ENCODE data around the gene MACROD2.

Gene MACROD2

GRCh38 chr20:15542655-15543054 lies 1547.3 kb downstream of the MACROD2 start:
- DNase-seq (ENCODE audit: low spot score) = no peak

- no peak for DNase-seq (ENCODE audit: low spot score)
Measured at GRCh38 chr20:15544742-15545141, 1549.4 kb downstream of the MACROD2 start.

- DNase-seq (ENCODE audit: low spot score) = no peak
Measured at GRCh38 chr20:15546525-15547023, 1551.3 kb downstream of the MACROD2 start.

- no peak for DNase-seq (ENCODE audit: low spot score)
Measured at GRCh38 chr20:15547119-15547518, 1551.8 kb downstream of the MACROD2 start.

GRCh38 chr20:15550116-15550870 lies 1555.0 kb downstream of the MACROD2 start:
- DNase-seq (ENCODE audit: low spot score) = no peak

GRCh38 chr20:15555913-15556312 lies 1560.6 kb downstream of the MACROD2 start:
- no peak for DNase-seq (ENCODE audit: low spot score)

- no peak for DNase-seq (ENCODE audit: low spot score)
Measured at GRCh38 chr20:15556869-15557268, 1561.6 kb downstream of the MACROD2 start.

GRCh38 chr20:15561070-15561569 lies 1565.8 kb downstream of the MACROD2 start:
- DNase-seq (ENCODE audit: low spot score) = no peak

- no peak for DNase-seq (ENCODE audit: low spot score)
Measured at GRCh38 chr20:15561707-15562404, 1566.5 kb downstream of the MACROD2 start.

GRCh38 chr20:15563836-15564235 lies 1568.5 kb downstream of the MACROD2 start:
- no peak for DNase-seq (ENCODE audit: low spot score)

GRCh38 chr20:15564981-15565380 lies 1569.7 kb downstream of the MACROD2 start:
- no peak for DNase-seq (ENCODE audit: low spot score)

GRCh38 chr20:15565786-15566185 lies 1570.5 kb downstream of the MACROD2 start:
- DNase-seq (ENCODE audit: low spot score) = no peak

- DNase-seq (ENCODE audit: low spot score) = no peak
Measured at GRCh38 chr20:15567219-15567618, 1571.9 kb downstream of the MACROD2 start.

- DNase-seq (ENCODE audit: low spot score) = no peak
Measured at GRCh38 chr20:15570156-15570555, 1574.8 kb downstream of the MACROD2 start.

GRCh38 chr20:15571056-15571455 lies 1575.7 kb downstream of the MACROD2 start:
- DNase-seq (ENCODE audit: low spot score) = no peak

GRCh38 chr20:15575255-15575654 lies 1579.9 kb downstream of the MACROD2 start:
- DNase-seq (ENCODE audit: low spot score) = no peak

- DNase-seq (ENCODE audit: low spot score) = no peak
Measured at GRCh38 chr20:15576411-15576810, 1581.1 kb downstream of the MACROD2 start.

GRCh38 chr20:15578113-15578512 lies 1582.8 kb downstream of the MACROD2 start:
- DNase-seq (ENCODE audit: low spot score) = no peak

- DNase-seq (ENCODE audit: low spot score) = no peak
Measured at GRCh38 chr20:15579688-15580087, 1584.4 kb downstream of the MACROD2 start.

- DNase-seq (ENCODE audit: low spot score) = no peak
Measured at GRCh38 chr20:15582146-15582760, 1586.9 kb downstream of the MACROD2 start.

GRCh38 chr20:15584507-15584906 lies 1589.2 kb downstream of the MACROD2 start:
- DNase-seq (ENCODE audit: low spot score) = no peak

- no peak for DNase-seq (ENCODE audit: low spot score)
Measured at GRCh38 chr20:15593081-15593480, 1597.8 kb downstream of the MACROD2 start.
